HG03571 (cell line): ENCODE results near the gene GOLGA3.
"Not testable (repeated sequence)": the region's sequence is repeated elsewhere in the genome, so short reads cannot be mapped to it uniquely, and the experiment has no call there.

Experiments
- ATAC-seq: cut with Tn5 transposase; IDR thresholded peaks from one replicate; pipeline ENCODE4 v1.9.1; 2021; ENCODE audit not compliant: unreplicated experiment

Gene GOLGA3

DNA sequence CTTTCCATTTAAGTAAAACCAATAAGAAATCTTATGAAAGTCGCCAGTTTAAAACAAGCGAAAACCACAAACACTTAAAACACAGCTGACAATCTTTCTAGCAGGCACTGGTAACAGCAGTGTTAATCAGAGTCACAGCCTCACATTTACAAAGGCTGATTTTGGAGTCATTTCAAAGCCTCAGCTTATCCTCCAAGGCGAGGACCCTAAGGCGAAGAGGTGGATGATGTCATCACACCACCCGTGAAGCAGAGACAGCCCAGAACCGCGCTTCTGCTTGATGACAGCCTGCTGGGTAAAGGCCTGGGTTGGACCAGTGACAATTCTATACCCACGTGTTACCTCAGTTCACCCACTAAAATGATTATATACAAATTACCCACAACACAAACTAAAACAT lies 10.1 kb downstream of the GOLGA3 start:
- no peak for ATAC-seq

DNA sequence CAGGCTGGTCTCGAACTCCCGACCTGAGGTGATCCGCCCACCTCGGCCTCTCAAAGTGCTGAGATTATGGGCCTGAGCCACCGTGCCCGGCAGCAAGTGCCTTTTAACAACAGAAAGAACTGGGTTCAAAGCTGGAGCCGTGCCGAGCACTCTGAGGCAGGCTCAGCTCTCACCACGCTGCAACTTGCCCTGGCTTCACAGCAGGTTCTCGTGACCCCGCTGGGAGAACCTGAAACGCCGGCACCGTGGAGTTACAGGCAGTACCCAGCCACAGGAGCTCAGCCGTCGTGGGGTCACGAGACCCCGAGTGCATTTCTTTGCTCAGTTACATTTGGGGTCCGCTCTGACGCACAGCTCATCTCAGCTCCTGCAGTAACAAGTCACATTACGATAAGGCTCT lies 14.4 kb downstream of the GOLGA3 start:
- ATAC-seq, result no peak

DNA sequence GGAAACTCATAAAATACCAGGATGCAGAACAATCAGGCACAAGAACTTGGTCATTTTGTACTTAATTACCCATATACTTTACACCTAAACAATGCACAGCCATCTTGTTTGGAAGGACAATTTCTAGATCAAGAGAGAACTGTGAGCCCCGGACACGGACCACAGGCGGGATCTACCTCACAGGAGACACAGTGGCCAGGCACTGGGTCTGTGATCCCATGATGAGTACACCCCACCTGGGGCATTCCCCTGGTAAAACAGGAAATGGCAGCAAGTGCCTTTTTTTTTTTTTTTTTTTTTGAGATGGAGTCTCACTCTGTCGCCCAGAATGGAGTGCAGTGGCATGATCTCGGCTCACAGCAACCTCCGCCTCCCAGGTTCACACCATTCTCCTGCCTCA lies 15.2 kb downstream of the GOLGA3 start:
- no peak for ATAC-seq

DNA sequence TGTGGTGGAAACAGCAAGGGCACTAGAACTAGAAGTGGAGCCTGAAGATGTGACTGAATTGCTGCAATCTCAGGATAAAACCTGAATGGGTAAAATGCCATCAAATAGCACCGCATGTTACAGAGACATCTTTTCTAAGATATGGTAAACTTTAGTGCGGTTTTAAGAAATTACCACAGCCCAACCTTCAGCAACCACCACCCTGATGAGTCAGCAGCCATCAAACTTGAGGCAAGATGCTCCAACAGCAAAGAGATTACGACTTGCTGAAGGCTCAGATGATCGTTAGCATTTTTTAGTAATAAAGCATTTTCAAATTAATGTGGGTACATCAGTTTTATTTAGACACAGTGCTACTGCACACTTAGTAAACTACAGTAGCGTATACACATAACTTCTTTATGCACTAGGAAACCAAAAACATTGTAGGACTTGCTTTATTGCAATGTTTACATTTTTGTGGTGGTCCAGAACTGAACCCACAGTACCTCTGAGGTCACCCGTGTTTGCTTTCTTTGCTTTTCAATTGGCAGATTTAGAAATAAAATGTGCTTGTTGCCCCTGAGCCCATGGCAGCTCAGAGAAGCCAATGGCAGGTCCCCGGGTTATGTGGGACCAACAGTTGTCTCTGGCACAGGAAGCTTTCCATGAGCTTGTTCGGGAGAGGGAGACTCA lies 15.9 kb downstream of the GOLGA3 start:
- ATAC-seq, result no peak

DNA sequence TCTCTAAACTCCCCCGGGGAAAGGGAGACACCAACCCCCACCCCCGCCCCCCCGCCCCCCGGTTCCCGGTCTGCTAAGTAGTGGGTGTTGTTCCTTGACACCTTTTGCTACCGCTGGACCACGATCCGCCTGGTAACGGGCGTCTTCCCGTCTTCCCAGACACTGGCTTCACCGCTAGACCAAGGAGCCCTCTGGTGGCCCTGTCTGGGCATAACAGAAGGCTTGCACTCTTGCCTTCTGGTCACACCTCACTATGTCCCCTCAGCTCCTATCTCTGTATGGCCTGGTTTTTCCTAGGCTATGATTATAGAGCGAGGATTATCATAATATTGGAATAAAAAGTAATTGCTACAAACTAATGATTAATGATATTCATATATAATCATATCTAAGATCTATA lies 19.3 kb downstream of the GOLGA3 start:
- ATAC-seq, result not testable (repeated sequence)

DNA sequence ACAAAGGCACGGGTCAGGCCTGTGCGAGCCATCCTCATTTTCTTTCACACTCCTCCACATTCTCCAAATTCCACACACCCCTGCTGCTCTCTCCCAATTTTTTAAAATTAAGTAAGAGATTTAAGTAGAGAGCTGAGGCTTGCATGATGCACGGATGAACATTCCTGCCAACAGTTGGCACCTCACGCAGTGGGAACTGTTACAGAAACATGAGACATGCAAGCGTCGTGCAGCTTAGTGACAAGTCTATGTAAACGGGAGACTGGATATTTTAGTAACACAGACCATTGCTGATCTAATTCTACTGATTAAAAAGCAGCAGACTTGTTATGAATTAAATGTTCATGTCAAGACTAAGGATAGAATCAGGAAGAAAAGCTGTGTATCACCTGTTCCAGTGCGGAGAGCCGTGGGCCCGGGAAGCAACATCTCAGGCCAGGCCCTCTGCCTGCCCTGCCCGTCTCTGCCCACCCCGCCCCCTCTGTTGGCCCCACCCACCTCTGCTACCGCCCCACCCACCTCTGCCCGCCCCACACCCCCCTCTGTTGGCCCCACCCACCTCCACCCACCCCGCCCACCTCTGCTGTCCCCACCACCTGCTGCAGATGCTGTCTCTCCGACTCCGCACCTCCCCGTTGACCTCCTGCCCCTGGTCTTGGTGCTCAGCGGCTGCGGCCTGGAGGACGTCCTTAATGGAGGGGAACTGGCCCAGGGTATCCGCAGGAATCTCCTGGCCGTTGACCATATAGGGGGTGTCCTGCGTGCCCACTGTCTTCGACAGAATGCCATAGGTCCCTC lies 21.2 kb downstream of the GOLGA3 start:
- no peak for ATAC-seq

DNA sequence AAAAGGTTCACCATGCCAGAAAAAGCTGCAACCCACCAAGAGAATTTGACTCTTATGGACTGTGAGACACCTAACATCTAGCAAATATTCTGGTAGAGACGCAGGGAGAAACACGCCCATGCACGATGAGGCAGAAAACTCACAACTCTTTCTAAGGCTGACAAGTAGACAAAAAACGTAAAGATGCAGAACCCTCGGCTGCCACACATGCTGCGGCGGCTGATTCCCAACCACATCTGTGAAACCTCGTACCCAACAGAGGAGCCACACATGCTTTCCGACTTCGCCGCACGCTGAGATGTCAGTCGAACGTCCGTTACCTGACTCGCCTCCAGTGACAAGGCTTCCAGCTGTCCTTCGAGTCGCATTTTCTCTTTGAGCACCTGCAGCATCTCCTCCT lies 21.8 kb downstream of the GOLGA3 start:
- ATAC-seq, result no peak

DNA sequence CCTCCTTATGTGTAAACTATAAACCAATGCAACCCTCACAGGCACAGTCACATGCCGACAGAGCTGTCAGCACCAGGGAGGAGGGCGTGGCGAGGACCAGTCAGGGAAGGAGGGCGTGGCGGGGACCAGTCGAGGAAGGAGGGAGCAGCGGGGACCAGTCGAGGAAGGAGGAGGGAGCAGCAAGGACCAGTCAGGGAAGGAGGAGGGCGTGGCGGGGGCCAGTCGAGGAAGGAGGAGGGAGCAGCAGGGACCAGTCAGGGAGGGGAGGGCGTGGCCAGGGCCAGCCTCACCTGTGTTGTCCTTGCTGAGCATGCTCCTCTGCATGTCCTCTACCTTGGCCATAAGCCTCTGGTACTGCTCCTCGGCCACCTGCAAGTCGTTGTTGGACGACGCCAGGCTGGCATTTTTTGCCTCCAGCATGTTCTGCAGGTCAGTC lies 24.2 kb downstream of the GOLGA3 start:
- ATAC-seq, result no peak

DNA sequence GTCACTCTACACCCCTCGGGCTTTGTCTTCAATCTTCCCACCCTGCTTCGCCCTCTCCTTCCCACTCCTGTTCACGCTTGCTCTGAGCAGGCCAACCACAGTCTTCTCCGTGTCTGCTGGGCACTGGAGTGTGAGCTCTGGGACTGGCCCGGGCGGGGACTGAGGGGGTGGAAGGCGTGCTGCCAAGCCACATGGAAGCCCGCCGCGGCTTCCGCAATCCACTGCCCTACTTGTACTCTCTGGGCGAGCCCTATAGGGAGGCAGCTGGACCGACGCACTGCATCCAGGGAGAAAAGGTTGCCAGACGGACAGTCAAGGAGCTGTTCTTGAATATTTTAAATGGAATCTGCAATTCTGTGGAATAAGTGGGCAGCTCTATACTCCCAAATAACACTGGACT lies 24.8 kb downstream of the GOLGA3 start:
- no peak for ATAC-seq

DNA sequence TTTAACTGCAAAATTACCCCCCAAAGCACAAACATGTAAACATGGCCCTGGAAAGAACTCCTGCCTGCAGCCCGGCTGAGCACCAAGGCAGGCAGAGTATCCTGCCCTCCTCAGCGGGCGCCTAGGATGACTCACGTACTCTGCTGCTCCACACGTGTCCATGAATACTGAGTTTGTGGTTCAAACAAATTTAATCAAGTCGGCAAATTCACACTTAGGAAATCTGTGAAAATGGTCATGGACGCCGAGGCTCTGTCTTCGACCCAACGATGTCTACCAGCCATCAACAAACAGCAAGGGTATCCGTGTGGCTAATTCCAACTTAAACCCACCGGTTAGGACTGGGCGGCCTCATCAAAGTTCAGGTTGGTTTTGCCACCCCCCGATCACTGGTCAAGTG lies 25.5 kb downstream of the GOLGA3 start:
- no peak for ATAC-seq

DNA sequence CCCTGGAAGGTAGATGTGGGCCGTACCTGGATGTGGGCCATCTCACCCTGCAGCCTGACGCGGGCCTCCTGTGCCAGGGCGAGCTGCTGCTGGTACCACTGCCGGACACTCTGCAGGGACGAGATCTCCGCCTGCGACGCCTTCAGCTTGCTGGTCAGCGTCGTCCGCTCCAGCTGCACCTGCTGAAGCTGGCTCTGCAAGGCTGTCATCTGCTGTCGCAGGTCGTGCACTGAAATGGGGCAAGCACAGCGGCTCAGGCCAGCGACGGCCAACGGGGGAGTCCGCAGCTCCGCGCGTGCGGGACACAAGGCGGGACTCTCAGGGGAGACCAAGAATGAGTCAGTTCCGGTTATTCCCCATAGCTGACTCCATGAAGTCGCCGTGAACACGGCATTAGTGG lies 26.9 kb downstream of the GOLGA3 start:
- ATAC-seq, result no peak

DNA sequence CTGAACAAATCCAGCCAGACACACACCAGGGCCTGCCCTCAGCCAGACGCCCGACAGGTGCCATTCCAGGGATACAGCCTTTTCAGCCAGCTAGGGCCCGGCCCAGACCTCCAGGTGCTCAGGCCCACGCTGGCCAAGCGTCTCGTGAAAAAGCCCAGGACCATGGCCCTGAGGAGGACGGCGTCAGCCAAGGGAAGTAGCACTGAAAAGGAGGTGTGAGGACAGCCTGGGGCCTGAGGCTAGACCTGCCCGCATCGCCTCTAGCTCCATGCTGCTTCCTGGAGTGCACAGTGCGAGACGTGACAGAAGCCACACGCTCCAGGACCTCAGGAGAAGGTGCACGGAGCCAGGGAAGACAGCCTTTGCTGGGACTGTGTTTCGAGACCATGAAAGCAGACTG lies 29.8 kb downstream of the GOLGA3 start:
- no peak for ATAC-seq

DNA sequence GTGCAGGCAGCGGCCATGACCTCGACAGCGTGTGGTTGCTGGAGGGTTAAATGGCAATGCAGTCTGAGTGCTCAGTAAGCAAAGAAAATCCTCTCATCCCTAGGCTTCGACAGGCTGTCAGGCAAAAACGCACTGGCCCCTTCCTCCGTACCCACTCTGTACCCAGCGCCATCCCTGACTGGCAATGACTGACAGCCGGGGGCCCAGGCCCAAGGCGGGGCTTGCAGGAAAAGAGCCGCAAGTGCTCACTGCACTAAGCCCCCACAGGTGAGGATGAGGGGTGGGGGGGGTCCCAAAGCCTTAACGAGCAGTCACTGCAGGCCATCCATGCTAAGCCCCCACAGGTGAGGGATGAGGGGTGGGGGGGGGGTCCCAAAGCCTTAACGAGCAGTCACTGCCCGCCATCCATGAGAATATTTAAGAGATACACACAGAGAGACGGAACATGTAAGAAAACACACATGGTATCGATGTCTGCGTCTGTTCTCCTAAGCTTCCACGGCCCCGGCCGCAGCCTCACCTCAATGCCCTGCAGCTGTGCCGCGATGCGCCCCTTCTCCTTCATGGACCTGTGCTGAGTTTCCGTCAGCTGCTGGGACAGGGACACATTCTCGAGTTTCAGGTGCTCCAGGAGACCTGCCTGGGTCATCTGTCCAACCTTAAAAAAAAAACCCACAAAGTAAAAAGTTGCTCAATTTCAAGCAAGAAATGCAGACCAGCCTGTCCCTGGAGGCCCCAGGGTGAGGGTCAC lies 30.7 kb downstream of the GOLGA3 start:
- ATAC-seq, result no peak

DNA sequence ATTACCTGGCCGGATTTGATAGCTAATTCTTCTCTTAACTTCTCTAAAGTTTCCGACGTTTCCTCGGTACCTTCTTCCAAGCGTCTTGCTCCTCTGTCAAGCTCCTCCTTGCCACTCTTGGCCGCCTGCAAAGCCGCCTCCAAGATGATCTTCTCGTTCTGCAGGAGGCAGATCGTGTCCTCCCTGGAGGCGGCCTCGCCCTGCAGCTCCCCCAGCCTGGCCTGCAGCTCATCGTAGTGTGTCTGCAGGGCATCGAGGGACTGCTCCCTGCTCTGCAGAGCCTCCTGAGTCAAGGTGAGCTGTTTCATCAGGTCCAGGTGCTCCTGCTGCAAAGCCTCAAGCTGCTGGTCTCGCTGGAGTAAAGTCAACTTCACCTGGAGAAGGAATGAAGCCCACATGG lies 32.8 kb downstream of the GOLGA3 start:
- ATAC-seq, result no peak

DNA sequence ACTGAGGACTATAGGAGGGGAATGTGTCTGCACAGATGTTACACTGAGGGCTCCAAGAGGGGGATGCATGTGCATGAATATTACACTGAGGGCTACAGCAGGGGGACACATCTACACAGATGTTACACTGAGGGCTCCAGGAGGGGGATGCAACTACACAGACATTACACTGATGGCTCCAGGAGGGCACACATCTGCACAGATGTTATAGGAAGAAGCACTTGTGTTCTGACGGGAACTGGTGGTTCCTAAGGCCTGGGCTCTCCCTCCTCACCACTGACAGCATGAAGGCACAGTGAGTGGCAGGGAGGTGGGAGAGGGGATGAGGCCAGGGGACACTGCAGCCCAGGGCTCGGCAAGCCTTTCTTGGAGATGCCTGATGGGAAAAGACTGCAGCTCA lies 36.7 kb downstream of the GOLGA3 start:
- ATAC-seq, result not testable (repeated sequence)

DNA sequence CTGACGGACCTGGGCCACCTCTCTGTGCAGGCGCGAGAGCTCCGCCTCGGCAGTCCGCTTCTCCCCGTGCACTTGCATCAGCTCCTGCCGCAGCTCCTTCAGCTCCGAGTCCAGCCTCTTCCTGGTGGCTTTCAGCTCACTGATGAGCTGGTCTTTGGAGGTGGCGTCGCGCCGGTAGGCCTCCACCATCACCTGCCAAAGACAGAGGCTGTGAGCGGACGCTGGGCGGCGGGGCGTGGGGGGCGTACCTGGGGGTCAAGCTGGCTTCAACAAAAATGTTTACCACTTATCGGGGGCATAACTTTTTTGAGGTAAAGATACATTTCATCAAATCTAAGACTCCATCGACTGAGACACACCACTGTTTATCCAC lies 39.6 kb downstream of the GOLGA3 start:
- no peak for ATAC-seq

DNA sequence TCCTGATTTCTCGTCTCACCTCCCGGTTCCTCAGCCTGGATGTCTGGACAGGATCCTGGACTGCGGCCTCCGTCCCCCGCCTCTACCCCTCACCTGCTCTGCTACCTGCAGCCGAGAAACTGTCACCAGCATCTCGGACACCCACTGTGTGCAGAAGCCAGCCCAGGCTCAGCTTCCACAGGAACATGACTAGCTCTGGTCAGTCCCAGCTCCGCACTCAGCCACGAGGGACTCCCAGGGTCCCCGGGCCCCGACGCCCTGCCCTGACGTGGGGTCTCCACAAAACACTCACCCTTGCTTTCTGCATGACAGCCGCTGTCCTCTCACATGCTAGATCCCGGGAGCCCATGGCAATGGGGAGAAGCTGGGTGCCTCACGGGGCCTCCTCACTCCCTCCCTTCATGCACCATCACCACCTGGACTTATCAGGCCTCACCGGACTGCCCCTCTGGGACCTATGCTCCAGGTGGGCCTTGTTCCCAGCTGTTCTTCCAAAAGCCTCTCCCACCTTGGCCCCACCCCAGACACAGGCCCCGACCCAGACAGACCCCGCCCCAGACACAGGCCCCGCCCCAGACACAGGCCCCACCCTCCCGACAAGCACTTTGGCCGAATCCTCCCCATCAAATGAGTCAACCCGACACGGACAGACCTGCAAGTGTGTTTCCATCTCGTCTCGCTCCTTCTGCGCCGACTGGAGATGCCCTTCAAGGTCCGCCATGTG lies 40.1 kb downstream of the GOLGA3 start:
- ATAC-seq, result no peak

DNA sequence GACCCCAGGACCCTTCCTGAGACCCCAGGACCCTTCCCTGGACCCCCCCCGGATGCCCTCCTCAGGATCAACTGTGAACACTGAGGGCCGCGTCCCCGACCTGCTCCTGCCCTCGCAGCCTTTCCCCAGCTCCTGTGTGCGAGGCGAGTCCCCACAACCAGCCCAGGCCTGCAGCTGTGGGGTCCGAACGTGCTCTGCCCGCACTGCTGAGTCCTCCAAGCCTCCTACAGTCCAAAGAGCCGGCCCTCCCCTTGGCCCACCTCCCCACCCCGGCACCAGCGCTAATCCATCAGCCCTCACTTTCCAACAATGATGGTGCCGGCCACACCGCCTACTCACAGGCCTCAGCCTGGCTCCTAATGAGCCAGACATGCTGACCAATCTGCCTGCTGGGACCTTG lies 40.8 kb downstream of the GOLGA3 start:
- no peak for ATAC-seq

DNA sequence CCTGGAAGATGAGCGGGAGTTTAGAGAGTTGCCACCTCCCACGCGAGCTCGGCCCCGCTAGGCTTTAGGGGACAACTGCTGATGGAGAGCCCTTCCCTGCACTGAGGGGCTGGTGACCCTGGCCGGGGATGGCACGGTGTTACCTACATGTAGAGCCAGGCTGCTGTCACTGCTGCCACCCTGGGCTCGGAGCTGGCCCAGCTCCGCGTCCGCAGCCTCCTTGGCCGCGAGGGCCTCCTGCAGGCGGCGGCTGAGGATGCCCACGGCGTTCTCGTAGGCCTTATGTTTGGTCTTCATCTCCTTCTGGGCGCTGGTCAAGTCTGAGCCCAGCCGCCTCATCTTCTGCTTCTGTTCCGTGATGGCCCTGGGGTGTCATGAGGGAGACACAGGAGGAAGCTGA lies 42.5 kb downstream of the GOLGA3 start:
- no peak for ATAC-seq

DNA sequence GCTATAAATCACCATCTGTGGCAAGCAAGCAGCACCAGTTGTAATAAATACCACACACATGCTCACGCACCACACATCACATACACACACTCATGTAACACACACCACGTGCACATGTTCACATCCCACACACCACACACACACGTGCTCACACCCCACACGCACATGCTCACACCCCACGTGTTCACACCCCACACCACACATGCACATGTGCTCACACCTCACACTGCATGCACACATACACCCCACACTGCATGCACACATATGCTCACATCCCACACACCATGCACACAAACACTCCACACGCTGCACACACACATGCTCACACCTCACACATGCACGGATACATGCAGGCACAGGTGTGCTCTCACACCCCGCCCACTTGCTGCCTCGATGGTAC lies 44.1 kb downstream of the GOLGA3 start:
- ATAC-seq, result no peak

DNA sequence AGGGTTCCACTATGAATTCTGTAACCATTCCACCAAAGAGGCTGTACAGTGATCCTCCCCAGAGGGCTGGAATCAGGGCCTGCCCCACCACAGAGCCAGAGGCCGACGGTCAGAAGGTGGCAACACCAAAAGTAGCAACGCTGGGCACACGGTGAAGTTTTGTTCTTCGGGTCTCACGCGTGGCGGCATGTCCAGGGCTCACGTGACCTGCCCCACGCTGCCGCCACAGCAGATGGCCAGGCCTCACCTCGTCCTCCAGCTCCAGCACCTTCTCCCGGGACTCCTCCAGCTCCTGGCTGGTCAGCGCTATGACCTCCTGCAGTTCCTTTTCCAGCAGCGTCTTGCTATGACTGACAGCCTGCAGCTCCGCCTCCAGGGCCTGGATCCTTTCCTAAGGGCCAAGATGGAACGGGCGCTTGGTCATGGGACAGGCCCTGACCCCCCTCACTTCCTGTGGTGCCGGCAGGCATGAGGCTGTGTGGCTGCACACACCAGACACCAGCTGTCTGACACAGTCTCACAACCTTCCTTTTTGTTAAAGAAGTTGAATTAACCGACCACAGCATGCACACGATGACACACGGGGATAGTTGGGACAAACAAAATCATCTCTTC lies 44.6 kb downstream of the GOLGA3 start:
- ATAC-seq, result no peak
